ENCODE measurements around the gene TXK.

Gene TXK

DNA sequence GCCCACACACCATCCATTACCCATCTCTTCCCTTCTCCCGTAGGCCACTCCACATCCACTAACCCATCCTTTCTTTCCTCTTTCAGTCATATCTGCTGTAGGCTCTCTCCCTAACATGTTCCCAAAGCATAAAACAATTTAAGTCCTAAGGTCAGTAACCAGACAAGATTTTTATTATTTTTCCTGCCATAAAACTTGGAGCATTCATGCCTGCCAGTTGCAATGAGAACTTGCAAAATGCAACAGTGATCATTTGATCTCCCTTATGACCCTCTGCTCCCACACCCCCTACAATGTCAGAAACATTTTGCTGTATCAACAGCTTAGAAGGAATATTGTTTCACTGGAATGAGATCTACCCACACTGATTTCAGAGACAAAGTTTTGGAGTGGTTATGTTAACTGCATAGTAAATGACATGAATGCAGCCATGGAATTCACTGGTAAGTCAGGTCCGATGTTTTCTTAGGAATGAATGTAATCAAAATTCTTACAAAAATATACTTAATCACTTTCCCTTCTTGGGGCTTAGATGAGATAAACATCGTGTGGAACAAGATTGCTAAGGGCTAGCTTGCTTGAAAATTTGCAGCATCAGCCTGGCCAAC lies 111.8 kb downstream of the TXK start:
- FAIRE-seq (no peak), DNase-seq (ENCODE audit: insufficient read length, low spot score) (no peak)
- no peak for TF ChIP-seq POLR2A (IDR thresholded peaks at IDR 0.05; ENCODE audit: low read depth, low read length)

DNA sequence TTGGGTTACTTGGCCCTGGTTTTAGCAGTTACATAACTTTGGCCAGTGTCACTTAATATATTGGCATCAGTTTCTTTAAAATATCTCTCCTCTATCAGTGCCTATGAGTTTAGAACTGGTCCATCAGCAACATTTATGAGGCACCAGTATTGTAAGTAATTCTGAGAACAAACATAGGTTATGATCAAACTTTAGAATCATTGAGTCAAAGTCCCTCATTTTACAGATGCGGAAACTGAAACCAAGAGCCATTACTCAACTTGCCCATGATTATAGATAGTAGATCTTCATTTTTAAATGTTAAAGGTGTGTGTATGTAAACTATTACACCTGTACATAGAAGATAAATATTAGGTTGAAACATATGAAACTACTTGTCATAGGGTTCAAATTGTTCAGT lies 113.0 kb downstream of the TXK start:
- no peak for TF ChIP-seq POLR2A (IDR thresholded peaks at IDR 0.05; ENCODE audit: low read depth, low read length)
- no peak for DNase-seq (ENCODE audit: insufficient read length, low spot score)
- no peak for FAIRE-seq

DNA sequence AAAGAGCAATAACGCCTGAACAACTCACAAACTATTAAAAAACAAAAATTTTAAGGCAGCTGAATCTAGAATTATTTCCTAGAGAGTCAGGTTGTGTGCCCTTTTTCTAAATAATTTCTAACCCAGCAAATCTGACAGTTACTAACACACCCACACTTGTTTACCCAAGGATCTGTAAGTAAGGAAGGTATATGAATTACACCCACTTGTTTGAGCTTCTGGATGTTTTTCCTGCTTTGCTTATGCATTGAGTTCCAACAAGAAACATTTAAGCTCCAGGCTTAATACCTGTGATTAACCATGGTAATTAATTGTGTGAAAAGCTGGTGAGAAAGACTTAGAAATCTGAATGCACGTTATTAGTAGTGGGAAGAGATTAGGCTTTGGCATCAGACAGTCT lies 115.9 kb downstream of the TXK start:
- no peak for TF ChIP-seq POLR2A (IDR thresholded peaks at IDR 0.05; ENCODE audit: low read depth, low read length)
- FAIRE-seq, result no peak
- DNase-seq (ENCODE audit: insufficient read length, low spot score), result no peak

DNA sequence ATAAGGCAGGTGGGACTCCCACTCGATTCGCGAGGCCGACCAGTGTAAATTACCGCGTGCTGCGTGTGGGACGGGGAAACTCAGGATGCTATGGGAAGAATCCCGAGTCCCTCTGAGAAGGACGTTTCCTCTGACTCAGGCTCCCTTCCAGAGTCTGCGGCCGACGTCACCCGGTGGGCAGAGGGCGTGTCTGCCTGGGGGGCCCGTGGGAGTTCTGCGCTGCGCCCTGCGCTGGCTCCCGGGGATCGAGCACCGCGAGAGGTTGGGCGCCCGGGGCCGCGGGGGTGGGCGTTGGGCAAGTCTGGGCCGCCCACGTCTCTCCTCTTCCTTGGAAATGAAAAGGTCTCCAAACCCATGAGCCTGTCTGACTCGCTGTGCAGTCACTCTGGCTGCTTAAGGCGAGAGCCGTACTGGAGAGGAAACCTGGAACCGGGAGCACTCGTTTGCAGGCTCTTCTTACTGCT lies 116.9 kb downstream of the TXK start:
- TF ChIP-seq POLR2A (IDR thresholded peaks at IDR 0.05; ENCODE audit: low read depth, low read length), result no peak
- peak; percentile 7 for DNase-seq (ENCODE audit: insufficient read length, low spot score)
- FAIRE-seq, result no peak

Data from H54 (cell line).